ENCODE data around the gene RACGAP1.

GRCh38 chr12:50060120-50060468 lies 34.8 kb upstream of the RACGAP1 start:
- TF ChIP-seq POLR2AphosphoS5 (IDR thresholded peaks at IDR 0.05; ENCODE audit: low read depth, low read length) (no peak), TAF1 (IDR thresholded peaks at IDR 0.05; ENCODE audit: borderline replicate concordance, insufficient read depth, low read length) (no peak), SIN3A (IDR thresholded peaks at IDR 0.05; ENCODE audit: borderline replicate concordance, insufficient read depth, low read length) (no peak)

Data from PFSK-1 (cell line).